ENCODE measurements around the gene PICK1. TPM values are rescaled to one million over a fixed set of nuclear protein-coding genes. Genes with fewer than 3 reads are reported as not detected.

PICK1 gene
- total and polyA plus RNA-seq, 2 donors (not counting 3 experiments of a cell fraction or from before 2014, with no cell fraction given) = 18.0 to 20.8 TPM

DNA sequence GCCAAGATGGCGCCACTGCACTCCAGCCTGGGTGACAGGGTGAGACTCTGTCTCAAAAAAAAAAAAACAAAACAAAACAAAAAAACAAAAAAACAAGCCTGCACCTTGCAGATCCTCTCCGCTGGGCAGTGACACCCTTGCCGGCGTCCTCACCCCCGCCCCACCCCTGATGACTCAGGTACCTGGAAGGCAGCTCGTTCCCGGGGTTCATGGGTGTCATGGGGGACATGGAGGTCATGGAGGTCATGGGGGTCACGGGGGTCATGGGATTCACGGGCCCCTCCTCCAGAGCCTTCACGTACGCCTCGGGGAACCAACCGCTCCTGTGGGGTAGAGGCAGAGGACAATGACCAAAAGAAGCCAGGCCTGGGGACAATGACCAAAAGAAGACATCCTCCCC, 29.7 kb downstream of the PICK1 start:
- Histone ChIP-seq H3K9ac (replicated peaks; ENCODE audit: extremely low read depth, insufficient read depth, low read length) (no peak overlapping the region), H3K4me2 (ENCODE audit: insufficient read depth, low read length) (no peak overlapping the region), H3K27me3 (ENCODE audit: control insufficient read depth in 2 of 2, insufficient read depth in 2 of 2, low read length in 2 of 2) (peaks cover 11 to 19% of the 10 kb centered on the region in 2 experiments), H3K9me1 (replicated peaks; ENCODE audit: control insufficient read depth, extremely low read depth, insufficient read depth, low read length) (no peaks in the 10 kb centered on the region), H3K4me3 (replicated peaks in 1 of 3; ENCODE audit: insufficient read depth in 1 of 3, low read depth in 1 of 3, low read length in 3 of 3) (no peak overlapping the region), H3K4me1 (ENCODE audit: control insufficient read depth, extremely low read depth, insufficient read depth, low read length) (no peaks in the 10 kb centered on the region), H3K36me3 (ENCODE audit: control insufficient read depth in 2 of 2, extremely low read depth in 1 of 2, insufficient read depth in 2 of 2, low read length in 2 of 2) (no peaks in the 10 kb centered on the region), H3K79me2 (ENCODE audit: control insufficient read depth, insufficient read depth, low read length) (no peaks in the 10 kb centered on the region), H3K9me3 (replicated peaks; ENCODE audit: control insufficient read depth, insufficient read depth, low read length) (no peaks in the 10 kb centered on the region), H3K27ac (ENCODE audit: insufficient read depth, low read depth, low read length) (no peak overlapping the region), H4K20me1 (replicated peaks; ENCODE audit: control insufficient read depth, extremely low read depth, insufficient read depth, low read length) (no peaks in the 10 kb centered on the region), H2AFZ (ENCODE audit: low read depth, low read length) (no peak overlapping the region)
- TF ChIP-seq POLR2A (IDR thresholded peaks at IDR 0.05; ENCODE audit: low read depth, low read length) (no peak), GATA2 (IDR thresholded peaks at IDR 0.05; ENCODE audit: insufficient read depth, insufficient read length, low read depth, low read length) (no peak), FOS (IDR thresholded peaks at IDR 0.05; ENCODE audit: borderline replicate concordance, insufficient read depth, low read length) (no peak), MYC (IDR thresholded peaks at IDR 0.05; ENCODE audit: low read depth, low read length) (no peak), POLR2AphosphoS5 (IDR thresholded peaks at IDR 0.05; ENCODE audit: insufficient read depth, low read depth, low read length) (no peak), EZH2 (IDR thresholded peaks at IDR 0.05; ENCODE audit: borderline replicate concordance, low read depth, low read length, severe bottlenecking) (no peak), JUN (IDR thresholded peaks at IDR 0.05; ENCODE audit: borderline replicate concordance, insufficient read depth, insufficient read length, low read depth) (no peak)
- TF ChIP-seq, protein P1, sequence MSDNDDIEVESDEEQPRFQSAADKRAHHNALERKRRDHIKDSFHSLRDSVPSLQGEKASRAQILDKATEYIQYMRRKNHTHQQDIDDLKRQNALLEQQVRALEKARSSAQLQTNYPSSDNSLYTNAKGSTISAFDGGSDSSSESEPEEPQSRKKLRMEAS (IDR thresholded peaks at IDR 0.05; ENCODE audit: insufficient read depth, insufficient read length) = no peak
- TF ChIP-seq, protein P2, sequence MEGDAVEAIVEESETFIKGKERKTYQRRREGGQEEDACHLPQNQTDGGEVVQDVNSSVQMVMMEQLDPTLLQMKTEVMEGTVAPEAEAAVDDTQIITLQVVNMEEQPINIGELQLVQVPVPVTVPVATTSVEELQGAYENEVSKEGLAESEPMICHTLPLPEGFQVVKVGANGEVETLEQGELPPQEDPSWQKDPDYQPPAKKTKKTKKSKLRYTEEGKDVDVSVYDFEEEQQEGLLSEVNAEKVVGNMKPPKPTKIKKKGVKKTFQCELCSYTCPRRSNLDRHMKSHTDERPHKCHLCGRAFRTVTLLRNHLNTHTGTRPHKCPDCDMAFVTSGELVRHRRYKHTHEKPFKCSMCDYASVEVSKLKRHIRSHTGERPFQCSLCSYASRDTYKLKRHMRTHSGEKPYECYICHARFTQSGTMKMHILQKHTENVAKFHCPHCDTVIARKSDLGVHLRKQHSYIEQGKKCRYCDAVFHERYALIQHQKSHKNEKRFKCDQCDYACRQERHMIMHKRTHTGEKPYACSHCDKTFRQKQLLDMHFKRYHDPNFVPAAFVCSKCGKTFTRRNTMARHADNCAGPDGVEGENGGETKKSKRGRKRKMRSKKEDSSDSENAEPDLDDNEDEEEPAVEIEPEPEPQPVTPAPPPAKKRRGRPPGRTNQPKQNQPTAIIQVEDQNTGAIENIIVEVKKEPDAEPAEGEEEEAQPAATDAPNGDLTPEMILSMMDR (IDR thresholded peaks at IDR 0.05; ENCODE audit: extremely low read depth in 1 of 2, insufficient read depth in 1 of 2, low read depth in 1 of 2, low read length in 2 of 2) = no peak
- POLR2A ChIA-PET = no interaction called here
- no TSS peak for BruUV-seq (replicated peaks)
- dilution Hi-C loops (cut with MboI; ENCODE audit: extremely low pct_ligation_motif_present, low sequenced_read_pairs) = no loop called here
- CTCF ChIA-PET = interaction anchor here (1.4 kb wide), 2 partner anchors 11 to 13 kb away, joined by 3 read pairs; no protein-coding TSS in a partner anchor
- intact Hi-C loops (cut with micrococcal nuclease) = no loop called here
- no peak for DNase-seq (ENCODE audit: low read depth, low spot score)
- FAIRE-seq = no peak
